GM12874 (cell line): ENCODE measurements around the gene CEP350.

ENCODE experiments used
- TF ChIP-seq, protein P1 (sequence below): IDR thresholded peaks from 2 replicates; pipeline ENCODE4 v1.5.1; 2011; ENCODE audit warnings: low read depth, mild to moderate bottlenecking, control low read depth, low read length, moderate library complexity; ENCODE audit not compliant: insufficient read depth

Gene CEP350

GRCh38 chr1:179966551-179966950 lies 11.9 kb downstream of the CEP350 start:
- TF ChIP-seq, protein P1, sequence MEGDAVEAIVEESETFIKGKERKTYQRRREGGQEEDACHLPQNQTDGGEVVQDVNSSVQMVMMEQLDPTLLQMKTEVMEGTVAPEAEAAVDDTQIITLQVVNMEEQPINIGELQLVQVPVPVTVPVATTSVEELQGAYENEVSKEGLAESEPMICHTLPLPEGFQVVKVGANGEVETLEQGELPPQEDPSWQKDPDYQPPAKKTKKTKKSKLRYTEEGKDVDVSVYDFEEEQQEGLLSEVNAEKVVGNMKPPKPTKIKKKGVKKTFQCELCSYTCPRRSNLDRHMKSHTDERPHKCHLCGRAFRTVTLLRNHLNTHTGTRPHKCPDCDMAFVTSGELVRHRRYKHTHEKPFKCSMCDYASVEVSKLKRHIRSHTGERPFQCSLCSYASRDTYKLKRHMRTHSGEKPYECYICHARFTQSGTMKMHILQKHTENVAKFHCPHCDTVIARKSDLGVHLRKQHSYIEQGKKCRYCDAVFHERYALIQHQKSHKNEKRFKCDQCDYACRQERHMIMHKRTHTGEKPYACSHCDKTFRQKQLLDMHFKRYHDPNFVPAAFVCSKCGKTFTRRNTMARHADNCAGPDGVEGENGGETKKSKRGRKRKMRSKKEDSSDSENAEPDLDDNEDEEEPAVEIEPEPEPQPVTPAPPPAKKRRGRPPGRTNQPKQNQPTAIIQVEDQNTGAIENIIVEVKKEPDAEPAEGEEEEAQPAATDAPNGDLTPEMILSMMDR: no peak

DNA sequence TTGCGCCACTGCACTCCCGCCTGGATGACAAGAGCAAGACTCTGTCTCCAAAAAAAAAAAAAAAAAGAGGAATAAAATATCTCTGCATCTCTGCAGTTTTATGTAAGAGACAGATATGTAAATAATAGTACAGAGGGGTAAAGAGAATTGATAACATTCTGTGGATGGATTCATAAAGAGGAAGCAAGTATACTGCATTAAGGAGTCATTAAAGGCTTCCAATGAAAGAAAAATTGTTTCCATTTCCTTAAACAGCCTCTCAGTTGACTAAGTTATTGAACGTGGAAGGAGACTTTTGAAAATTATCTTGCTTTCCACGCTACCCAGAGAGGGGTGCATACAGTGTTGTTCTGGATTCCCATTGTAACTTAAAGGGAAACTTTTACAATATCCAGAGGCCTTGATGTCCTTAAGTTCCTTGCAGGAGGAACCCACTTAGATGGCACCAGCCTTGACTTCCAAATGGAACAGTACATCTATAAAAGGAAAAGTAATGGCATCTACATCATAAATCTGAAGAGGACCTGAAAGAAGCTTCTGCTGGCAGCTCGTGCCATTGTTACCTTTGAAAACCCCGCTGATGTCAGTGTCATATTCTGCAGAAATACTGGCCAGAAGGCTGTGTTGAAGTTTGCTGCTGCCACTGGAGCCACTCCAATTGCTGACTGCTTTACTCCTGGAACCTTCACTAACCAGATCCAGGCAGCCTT lies 13.8 kb downstream of the CEP350 start:
- TF ChIP-seq, protein P1: no peak

DNA sequence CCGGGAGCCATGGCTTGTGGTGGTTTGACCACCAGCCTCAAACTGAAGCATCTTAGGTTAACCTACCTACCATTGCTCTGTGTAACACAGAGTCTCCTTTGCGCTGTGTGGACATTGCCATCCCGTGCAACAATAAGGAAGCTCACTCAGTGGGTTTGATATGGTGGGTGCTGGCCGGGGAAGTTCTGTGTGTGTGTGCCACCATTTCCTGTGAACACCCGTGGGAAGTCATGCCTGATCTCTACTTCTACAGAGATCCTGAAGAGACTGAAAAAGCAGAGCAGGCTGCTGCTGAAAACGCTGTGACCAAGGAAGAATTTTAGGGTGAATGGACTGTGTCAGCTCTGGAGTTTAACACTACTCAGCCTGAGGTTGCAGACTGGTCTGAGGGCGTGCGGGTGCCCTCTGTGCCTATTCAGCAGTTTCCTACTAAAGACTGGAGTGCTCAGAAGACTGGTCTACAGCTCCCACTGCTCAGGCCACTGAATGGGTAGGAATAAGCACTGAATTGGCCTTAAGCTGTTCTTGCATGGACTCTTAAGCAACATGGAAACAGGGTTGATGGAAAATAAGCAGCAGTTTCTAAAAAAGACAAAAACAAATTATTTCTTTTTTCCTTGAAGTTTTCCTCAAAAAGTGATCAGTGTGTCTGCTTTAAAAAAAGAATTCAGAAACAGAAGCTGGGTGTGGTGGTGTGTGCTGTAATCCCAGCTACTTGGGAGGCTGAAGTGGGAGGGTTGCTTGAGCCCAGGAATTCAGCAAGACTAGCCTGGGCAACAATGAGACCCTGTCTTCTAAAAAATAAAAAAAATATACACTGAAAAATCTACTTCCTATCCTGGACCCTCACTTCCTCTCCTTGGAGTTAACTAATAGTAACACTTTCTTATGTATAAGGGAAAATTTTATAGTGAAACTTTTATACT lies 14.6 kb downstream of the CEP350 start:
- TF ChIP-seq, protein P1: no peak

GRCh38 chr1:179969962-179970361 lies 15.4 kb downstream of the CEP350 start:
- TF ChIP-seq, protein P1: no peak

GRCh38 chr1:179971563-179972496 lies 17.2 kb downstream of the CEP350 start:
- TF ChIP-seq, protein P1: no peak

GRCh38 chr1:179973198-179974110 lies 18.8 kb downstream of the CEP350 start:
- TF ChIP-seq, protein P1: no peak
